ENCODE results near the gene CLCNKA.
"Not testable (repeated sequence)": the region's sequence is repeated elsewhere in the genome, so short reads cannot be mapped to it uniquely, and the experiment has no call there.

CLCNKA gene

DNA sequence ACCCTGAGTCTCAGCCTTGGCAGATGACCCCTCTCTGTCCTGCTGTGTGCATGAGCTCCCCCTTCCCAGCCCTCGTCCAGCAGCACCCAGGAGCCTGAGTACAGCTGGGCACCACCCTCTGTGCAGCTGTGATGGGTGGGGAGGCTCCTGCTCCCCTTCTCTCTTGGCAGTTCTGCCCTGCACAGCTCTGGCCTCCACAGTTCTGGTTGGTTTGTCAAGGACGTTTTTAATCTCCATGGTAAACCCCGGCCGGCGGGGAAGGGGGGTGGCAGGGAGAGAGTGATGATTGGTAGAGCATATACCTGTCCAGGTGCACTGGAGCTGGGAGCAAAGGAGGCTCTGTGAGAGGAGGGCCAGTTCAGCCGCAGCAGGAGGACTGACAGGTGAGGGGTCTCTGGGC, at the start of gene CLCNKA:
Gene CLCNKA, plus strand, starts transcription at position 356 of the 400 bp plus-strand sequence. CDS start 584 bp downstream, outside the sequence.
- DNase-seq (ENCODE audit: low read depth in 2 of 2, low spot score in 1 of 2): no peak

- no peak for DNase-seq (ENCODE audit: low read depth in 2 of 2, low spot score in 1 of 2)
These were observed 49.4 kb upstream of the CLCNKA start for GRCh38 chr1:15972409-15972808.

GRCh38 chr1:15973772-15974171, 48.1 kb upstream of the CLCNKA start:
- no peak for DNase-seq (ENCODE audit: low read depth in 2 of 2, low spot score in 1 of 2)

GRCh38 chr1:15974855-15975254, 47.0 kb upstream of the CLCNKA start:
- no peak for DNase-seq (ENCODE audit: low read depth in 2 of 2, low spot score in 1 of 2)

DNA sequence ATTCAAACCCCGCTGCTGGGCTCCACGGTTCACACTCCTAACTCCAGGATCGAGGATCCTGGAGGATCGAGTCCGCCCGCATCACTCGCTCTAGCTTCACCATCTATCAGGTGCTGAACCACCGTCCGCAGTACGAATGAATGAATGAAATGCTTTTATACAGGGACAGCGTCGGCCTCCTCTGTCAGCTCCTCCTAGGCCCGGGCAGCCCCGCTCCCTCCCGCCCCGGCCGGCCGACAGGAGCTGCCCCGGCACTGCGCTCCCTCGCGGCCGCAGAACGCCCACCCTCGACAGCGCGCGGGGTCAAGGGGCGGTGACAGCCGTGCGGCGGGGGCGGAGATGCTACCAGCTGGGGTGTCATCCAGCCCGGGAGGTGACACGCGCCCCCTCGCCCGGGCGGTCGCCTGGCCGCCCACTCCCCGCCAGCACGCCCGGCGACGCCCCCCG, 46.5 kb upstream of the CLCNKA start:
- peak; percentile 33 to 47 for DNase-seq (ENCODE audit: low read depth in 2 of 2, low spot score in 1 of 2)

DNA sequence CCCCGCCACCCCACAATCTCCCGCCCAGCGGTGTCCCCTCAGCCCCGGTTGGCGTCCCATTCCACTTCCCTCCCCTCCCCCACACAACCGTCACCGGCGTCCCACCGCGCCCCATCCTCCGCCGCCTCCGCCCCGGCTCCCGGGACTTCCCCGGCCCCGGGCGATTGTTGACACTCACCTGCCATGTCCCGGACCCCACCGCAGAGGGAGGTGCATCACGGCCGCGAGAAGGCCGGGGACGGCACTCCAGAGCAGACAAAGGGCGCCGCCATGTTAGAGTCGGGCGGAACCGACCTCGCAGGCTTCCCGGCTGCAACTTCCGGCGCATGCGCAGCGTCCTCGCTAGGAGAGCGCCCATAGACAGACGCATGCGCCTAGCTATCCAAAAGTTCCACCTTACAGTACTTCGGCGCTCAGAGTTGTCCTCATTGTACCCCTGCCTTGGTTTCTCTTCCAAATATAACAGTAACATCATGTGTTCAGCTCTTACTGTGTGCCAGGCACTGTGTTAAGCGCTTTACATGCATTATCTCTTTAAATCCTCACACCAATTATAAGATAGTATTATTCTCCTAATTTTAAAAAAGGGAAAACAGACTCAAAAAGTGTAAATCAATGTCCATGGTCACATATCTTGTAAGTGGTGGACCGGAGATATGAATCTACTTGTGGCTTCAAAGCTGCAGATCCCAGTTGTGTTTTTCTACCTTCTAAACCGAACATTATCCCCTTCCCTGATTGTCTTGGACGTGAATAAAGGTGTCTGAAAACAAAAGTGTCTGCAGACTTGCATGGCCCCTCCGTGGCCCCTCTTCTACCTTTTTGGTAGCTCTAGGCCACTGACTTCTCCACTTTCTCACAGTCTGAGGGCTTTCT, 45.8 kb upstream of the CLCNKA start, which contains the start of gene ZBTB17:
Gene ZBTB17, minus strand, starts transcription at position 297 of the 876 bp plus-strand sequence. CDS start 27,606 bp downstream, outside the sequence.
- DNase-seq (ENCODE audit: low read depth in 2 of 2, low spot score in 1 of 2): peak; percentile 92 to 93

DNA sequence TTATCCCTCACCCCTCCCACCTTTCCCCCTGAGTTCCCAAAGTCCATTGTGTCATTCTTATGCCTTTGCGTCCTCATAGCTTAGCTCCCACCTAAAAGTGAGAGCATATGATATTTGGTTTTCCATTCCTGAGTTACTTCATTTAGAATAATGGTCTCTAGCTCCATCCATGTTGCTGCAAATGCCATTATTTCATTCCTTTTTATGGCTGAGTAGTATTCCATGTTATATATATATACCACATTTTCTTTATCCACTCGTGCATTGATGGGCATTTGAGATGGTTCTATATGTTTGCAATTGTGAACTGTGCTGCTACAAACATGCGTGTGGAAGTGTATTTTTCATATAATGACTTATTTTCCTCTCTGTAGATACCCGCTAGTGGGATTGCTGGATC, 43.9 kb upstream of the CLCNKA start:
- not testable (repeated sequence) for DNase-seq (ENCODE audit: low read depth in 2 of 2, low spot score in 1 of 2)

DNA sequence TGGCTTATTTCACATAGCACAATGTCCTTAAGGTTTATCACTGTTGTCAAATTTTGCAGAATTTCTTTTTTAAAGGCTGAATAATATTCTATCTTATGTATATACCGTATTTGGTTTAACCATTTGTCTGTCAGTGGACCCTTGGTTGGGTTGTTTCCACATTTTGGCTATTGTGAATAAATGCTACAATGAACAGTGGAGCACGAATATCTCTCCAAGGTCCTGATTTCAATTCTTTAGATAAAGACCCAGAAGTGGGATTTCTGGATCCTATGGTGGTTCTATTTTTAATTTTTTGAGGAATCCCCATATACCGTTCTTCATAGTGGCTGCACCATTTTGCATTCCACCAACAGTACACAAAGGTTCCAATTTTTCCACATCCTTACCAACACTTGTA, 40.2 kb upstream of the CLCNKA start:
- DNase-seq (ENCODE audit: low read depth in 2 of 2, low spot score in 1 of 2): no peak

DNA sequence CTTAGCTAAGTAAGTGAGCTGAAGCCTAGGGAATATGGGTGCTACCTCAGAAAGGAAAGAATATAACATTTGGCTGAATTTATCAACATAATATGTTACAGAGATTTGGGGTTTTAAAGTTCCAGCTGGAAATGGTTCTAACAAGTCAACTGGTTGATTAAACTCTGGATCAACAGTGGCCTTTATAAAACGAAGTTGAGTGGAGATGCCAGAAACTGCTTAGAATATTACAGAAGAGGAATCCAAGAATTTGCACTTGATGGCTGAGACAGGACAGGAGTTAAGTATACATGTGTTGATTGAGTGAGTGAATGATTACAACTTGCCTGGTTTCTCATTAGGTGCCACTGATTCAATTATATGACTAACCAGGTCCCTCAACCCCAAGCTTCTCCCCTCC, 38.6 kb upstream of the CLCNKA start:
- DNase-seq (ENCODE audit: low read depth in 2 of 2, low spot score in 1 of 2): no peak

- no peak for DNase-seq (ENCODE audit: low read depth in 2 of 2, low spot score in 1 of 2)
These were observed 36.1 kb upstream of the CLCNKA start for GRCh38 chr1:15985611-15986297.

GRCh38 chr1:15988856-15989736, 32.7 kb upstream of the CLCNKA start:
- no peak for DNase-seq (ENCODE audit: low read depth in 2 of 2, low spot score in 1 of 2)

DNA sequence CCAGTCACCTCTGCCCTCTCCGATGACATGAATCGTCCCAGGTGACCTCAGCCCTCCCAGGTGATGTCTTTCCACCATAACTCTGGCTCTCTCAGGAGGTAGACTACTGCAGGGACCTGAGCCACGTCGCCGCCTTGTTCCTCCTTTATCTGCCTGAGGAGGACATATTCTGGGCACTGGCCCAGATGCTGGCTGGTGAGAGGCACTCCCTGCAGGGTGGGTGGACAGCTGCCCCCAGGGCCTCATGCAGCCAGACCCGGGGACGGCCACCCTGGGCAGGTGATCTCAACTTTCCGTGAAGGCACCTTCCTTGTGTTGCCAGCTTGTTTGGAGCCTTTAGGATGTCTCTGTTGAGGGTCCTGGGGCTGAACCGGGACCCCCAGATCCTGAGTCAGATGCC, 32.1 kb upstream of the CLCNKA start:
- DNase-seq (ENCODE audit: low read depth in 2 of 2, low spot score in 1 of 2): no peak

DNA sequence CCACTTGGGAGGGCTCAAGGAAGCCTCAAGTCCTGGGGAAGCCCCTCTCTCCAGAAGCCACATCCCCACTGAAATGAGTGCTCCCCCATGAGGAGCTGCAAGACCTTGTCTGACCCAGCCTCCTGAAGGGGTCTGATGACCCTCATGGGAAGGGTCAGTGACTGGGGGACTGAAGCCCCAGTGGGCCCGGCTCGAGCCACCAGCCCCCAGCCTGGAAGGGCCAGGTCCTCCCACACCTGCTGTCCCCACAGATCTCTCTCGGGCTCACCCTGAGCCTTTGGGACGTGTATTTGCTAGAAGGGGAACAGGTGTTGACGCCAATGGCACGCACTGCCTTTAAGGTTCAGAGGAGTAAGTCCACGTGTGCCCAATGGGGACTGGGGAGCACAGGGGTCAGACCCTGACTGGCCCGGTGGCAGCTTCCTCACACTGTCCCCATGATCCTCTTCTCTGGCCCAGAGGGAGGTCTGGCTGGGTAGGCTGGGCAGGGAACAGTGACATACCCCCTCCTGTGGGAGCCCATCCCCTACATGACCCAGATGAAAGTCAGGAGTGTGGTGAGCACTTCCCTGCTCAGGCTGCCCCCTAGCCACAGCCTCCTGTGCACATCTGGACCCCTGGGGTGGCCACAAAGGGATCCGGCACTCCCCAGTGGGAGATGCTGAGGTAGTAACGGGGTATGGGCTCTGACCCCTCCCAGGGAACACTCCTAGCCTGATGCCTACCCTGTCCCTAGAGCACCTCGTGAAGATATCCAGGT, 30.2 kb upstream of the CLCNKA start:
- no peak for DNase-seq (ENCODE audit: low read depth in 2 of 2, low spot score in 1 of 2)

GRCh38 chr1:15992187-15992553, 29.7 kb upstream of the CLCNKA start:
- no peak for DNase-seq (ENCODE audit: low read depth in 2 of 2, low spot score in 1 of 2)

DNA sequence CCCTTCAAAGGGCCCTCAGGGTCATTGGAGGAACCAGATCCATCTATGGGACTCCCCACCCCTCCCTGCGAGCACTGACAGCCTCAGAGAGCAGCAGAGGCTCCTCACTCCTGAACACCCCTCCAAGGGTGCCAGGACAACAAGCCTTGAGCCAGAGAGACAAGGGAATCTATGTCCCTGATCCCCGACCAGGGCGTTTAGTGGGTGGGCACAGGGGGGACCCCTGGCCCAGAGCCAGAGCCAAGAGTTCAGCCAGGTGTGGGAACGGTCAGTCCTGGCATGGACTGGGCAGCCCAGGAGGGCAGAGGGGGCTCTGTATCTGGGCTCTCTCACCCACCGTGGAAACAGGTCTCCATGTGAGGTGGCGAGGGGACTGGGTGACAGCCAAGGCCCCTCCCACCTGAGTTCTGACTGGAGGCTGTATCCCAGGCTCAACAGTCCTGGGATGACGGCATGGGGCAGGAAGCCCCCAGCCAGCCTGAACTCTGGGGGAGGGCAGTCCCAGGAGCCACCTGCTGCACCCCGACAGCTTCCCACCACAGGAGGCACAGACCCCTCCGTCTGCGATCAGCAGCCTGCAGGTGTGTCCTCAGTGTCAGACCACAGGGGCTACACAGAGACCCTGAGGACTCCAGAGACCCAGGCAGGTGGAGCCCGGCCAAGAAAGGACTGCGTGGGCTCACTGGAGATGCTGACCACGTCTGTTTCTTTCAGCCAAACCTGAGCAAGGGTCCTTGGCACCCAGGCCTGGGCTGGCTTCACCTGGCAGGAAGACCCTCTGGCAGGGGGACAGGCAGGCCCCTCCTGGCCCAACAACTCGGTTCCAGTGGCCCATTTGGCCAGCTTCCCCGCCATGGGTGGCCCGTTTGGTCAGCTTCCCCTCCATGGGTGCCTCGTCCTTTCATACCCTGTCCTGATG, 29.0 kb upstream of the CLCNKA start:
- no peak for DNase-seq (ENCODE audit: low read depth in 2 of 2, low spot score in 1 of 2)

- DNase-seq (ENCODE audit: low read depth in 2 of 2, low spot score in 1 of 2): no peak
These were observed 28.2 kb upstream of the CLCNKA start for GRCh38 chr1:15993666-15994065.

DNA sequence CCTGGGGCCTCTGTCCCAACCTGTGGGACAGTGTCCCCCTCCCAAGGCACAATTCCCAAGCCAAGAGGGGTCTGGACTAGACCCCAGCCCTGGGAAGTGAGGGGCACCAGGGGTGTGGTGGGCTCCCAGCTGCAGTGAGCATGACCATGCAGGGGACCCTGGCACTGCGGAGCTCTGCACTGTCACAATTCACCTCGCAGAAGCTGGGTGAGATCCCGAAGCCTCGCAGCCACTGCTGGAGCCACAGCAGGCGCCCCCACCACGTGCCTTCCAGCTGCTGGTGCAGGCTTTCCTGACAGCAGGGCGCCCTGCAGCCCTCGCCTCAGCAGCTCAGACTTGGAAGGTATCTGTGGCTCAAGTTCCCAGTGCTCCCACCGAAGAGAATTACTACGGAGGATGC, 27.8 kb upstream of the CLCNKA start:
- no peak for DNase-seq (ENCODE audit: low read depth in 2 of 2, low spot score in 1 of 2)

DNA sequence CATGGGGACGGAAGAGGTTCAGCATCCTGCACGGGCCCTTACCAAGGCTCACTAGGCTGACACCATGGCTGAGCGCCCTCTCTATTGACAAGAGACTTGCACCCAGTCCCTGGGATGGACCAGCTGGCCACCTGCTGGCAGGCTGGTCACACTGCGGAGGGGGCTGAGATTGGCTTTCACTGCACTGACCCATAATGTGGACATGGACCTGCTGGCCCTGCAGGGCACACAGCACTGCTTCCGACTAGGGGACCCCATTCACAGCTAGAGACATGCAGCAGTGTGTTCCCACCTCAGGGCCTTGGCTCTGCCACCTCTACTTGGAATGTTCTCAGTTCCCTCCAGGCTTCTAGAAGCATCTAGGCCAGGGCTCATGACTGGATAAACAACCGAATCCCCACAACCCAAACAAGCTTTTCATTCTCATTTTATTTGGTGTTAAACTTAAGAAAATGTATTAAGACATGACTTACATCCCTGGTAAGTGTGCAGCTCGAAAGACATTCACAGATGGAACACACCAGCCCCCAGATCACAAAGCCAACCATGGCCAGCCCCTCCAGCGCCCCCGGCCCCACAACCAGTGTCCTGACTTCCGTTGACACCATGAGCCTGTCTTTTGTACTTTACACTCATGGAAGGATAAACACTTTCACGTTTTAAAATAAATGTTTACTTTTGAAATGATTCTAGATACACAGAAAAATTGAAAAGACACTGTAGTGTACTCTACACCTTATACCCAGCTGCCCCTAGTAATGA, 27.1 kb upstream of the CLCNKA start:
- no peak for DNase-seq (ENCODE audit: low read depth in 2 of 2, low spot score in 1 of 2)

DNA sequence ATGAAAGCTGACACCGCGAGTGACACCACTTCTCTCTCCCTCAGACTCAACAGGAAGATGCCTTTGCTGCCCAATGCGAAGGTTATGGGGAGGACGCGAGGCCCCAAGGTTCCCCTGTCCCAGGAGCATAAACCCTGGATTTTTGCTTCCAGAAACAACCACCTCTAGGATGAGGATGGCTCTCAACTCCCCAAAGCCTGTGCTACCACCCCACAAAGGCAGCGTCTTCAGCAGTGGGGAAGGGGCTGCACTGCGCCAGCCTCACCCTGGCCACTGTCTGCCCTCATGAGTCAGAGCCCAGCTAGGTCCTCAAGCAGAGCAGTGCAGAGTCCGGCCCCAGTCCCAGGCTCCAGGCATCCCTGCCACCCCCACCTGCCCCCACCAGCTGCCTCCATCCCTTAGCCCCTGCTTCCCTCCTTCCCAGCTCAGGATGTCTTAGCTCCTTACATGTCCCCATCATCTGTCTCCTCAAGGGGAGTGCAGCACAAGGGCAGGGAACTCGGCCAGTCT, 24.7 kb upstream of the CLCNKA start:
- DNase-seq (ENCODE audit: low read depth in 2 of 2, low spot score in 1 of 2): no peak

Measured in stimulated activated CD8-positive, alpha-beta memory T cell treated with anti-CD3 and anti-CD28 coated beads, Interleukin-4, amount 100 ng/mL, for 1 hour (primary cell).